ENCODE measurements around the gene CCDC136.

DNA sequence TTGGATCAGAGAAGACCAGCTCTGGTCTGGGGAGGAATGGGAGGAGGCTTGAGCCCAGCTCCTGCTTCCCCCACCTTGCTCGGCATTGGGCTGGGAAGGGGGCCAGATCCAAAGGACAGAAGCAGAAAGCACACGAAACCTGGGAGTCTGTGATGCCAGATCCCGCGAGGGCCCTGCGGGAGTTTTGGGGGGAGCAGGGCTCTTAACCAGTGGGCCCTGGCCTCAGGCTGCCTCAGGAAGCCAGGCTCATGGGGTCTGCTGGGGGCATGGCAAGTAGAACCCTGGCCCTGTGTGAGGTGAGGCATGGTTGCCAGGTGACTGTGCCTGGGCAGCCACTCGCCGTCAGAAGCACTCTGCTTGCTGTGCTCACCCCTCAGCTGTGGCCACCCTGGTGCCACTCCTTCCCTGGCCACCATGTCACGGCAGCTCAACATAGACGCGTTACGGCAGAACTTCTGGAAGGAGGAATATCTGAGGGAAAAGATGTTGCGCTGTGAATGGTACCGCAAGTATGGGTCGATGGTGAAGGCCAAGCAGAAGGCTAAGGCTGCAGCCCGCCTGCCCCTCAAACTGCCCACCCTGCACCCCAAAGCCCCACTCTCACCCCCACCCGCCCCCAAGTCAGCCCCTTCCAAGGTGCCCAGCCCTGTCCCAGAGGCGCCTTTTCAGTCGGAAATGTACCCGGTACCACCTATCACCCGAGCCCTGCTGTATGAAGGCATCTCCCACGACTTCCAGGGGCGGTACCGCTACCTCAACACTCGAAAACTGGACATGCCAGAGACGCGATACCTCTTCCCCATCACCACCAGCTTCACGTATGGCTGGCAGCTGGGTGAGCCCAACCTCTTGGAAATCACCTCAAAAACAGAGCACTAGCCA lies 74.5 kb downstream of the CCDC136 start:
- TF ChIP-seq, protein P1, sequence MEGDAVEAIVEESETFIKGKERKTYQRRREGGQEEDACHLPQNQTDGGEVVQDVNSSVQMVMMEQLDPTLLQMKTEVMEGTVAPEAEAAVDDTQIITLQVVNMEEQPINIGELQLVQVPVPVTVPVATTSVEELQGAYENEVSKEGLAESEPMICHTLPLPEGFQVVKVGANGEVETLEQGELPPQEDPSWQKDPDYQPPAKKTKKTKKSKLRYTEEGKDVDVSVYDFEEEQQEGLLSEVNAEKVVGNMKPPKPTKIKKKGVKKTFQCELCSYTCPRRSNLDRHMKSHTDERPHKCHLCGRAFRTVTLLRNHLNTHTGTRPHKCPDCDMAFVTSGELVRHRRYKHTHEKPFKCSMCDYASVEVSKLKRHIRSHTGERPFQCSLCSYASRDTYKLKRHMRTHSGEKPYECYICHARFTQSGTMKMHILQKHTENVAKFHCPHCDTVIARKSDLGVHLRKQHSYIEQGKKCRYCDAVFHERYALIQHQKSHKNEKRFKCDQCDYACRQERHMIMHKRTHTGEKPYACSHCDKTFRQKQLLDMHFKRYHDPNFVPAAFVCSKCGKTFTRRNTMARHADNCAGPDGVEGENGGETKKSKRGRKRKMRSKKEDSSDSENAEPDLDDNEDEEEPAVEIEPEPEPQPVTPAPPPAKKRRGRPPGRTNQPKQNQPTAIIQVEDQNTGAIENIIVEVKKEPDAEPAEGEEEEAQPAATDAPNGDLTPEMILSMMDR (IDR thresholded peaks at IDR 0.05; ENCODE audit: low read length) = no peak
- no peak for TF ChIP-seq EZH2 (IDR thresholded peaks at IDR 0.05; ENCODE audit: borderline replicate concordance, low read length)

Measured in OCI-LY1 (cell line).